NCI-H128 (cell line): Measurements from ENCODE around the gene PDE6A.

ENCODE experiments used
- DNase-seq: peaks from one replicate; lab custom pipeline; 2025; ENCODE audit not compliant: unreplicated experiment; lab: John Stamatoyannopoulos, UW

PDE6A gene

GRCh38 chr5:149944666-149945065 is at the start of gene PDE6A:
PDE6A (minus strand) TSS chr5:149944793; CDS start chr5:149944673, 120 bp downstream.
- no peak for DNase-seq

- DNase-seq, result no peak
These were observed 48.9 kb upstream of the PDE6A start for GRCh38 chr5:149993471-149993870.

- DNase-seq, result peak; percentile 59
These were observed 46.2 kb upstream of the PDE6A start for GRCh38 chr5:149990518-149991376.

- DNase-seq, result no peak
These were observed 43.5 kb upstream of the PDE6A start for GRCh38 chr5:149988126-149988525.

- DNase-seq, result no peak
These were observed 37.9 kb upstream of the PDE6A start for GRCh38 chr5:149982505-149982904.

- DNase-seq, result no peak
These were observed 36.6 kb upstream of the PDE6A start for GRCh38 chr5:149981206-149981605.

- DNase-seq, result no peak
These were observed 35.3 kb upstream of the PDE6A start for GRCh38 chr5:149979896-149980295.

GRCh38 chr5:149975409-149975808 is 30.8 kb upstream of the PDE6A start:
- DNase-seq, result no peak

GRCh38 chr5:149969181-149969930 is 24.8 kb upstream of the PDE6A start:
- DNase-seq, result no peak

GRCh38 chr5:149966946-149967345 is 22.4 kb upstream of the PDE6A start:
- no peak for DNase-seq

GRCh38 chr5:149963729-149964128 is 19.1 kb upstream of the PDE6A start:
- no peak for DNase-seq

GRCh38 chr5:149962601-149963300 is 18.2 kb upstream of the PDE6A start:
- DNase-seq, result no peak

GRCh38 chr5:149961957-149962409 is 17.4 kb upstream of the PDE6A start:
- no peak for DNase-seq

GRCh38 chr5:149961186-149961685 is 16.6 kb upstream of the PDE6A start:
- no peak for DNase-seq

- peak; percentile 73 for DNase-seq
These were observed 15.9 kb upstream of the PDE6A start, which contains the start of gene SLC26A2 for GRCh38 chr5:149960272-149961185. SLC26A2 (plus strand) TSS chr5:149960758; CDS start chr5:149977653, 16,895 bp downstream.

GRCh38 chr5:149959406-149960236 is 15.0 kb upstream of the PDE6A start:
- DNase-seq, result no peak

- no peak for DNase-seq
These were observed 13.3 kb upstream of the PDE6A start for GRCh38 chr5:149957855-149958254.

GRCh38 chr5:149956685-149957084 is 12.1 kb upstream of the PDE6A start:
- DNase-seq, result no peak

GRCh38 chr5:149954798-149955197 is 10.2 kb upstream of the PDE6A start:
- DNase-seq, result no peak
